Parathyroid adenoma (tissue), 2 donors: ENCODE data around the gene RBM12.

Source experiments
- H2AFZ ChIP-seq: fragments of 300-600 bp; sonication (generic); one replicate; pipeline ENCODE4 v1.7.0; 2017; ENCODE audit warnings: antibody characterized with exemption, mild to moderate bottlenecking
- H3K27ac ChIP-seq: fragments of 300-600 bp; sonication (generic); one replicate; pipeline ENCODE4 v1.7.0; 2017
- H3K27me3 ChIP-seq: fragments of 300-600 bp; sonication (generic); one replicate; pipeline ENCODE4 v1.7.0; 2017; ENCODE audit warnings: low read length; ENCODE audit not compliant: control insufficient read depth, insufficient read depth
- H3K36me3 ChIP-seq: fragments of 300-600 bp; sonication (generic); one replicate; pipeline ENCODE4 v1.7.0; 2017; ENCODE audit warnings: low read length; ENCODE audit not compliant: control insufficient read depth, insufficient read depth
- H3K4me1 ChIP-seq: fragments of 300-600 bp; sonication (generic); one replicate; pipeline ENCODE4 v1.7.0; 2017; ENCODE audit warnings: control low read depth
- H3K4me2 ChIP-seq: fragments of 300-600 bp; sonication (generic); one replicate; pipeline ENCODE4 v1.7.0; 2017; ENCODE audit warnings: low read length
- H3K4me3 ChIP-seq: fragments of 300-600 bp; sonication (generic); one replicate; pipeline ENCODE4 v1.7.0; 2017; ENCODE audit warnings: low read depth, low read length
- H3K79me2 ChIP-seq: fragments of 300-600 bp; sonication (generic); one replicate; pipeline ENCODE4 v1.7.0; 2017; ENCODE audit warnings: control low read depth
- H3K9ac ChIP-seq: fragments of 300-600 bp; sonication (generic); one replicate; pipeline ENCODE4 v1.7.0; 2017; ENCODE audit warnings: mild to moderate bottlenecking
- H3K9me3 ChIP-seq: fragments of 300-600 bp; sonication (generic); one replicate; pipeline ENCODE4 v1.7.0; 2017; ENCODE audit warnings: low read length; ENCODE audit not compliant: control insufficient read depth
- CTCF ChIP-seq: fragments of 300-600 bp; sonication (generic); IDR thresholded peaks from one replicate; pipeline ENCODE4 v1.7.0; 2017; ENCODE audit warnings: antibody characterized with exemption, mild to moderate bottlenecking
- donor health status: primary hyperparathyroidism.

The RBM12 gene

GRCh38 chr20:35704514-35705261 lies 40.0 kb upstream of the RBM12 start:
- Histone ChIP-seq H3K9ac (no peak overlapping the region), H2AFZ (no peak overlapping the region), H3K27me3 (no peaks in the 10 kb centered on the region), H3K79me2 (peaks cover 3% of the 10 kb centered on the region), H3K36me3 (no peaks in the 10 kb centered on the region), H3K4me2 (no peak overlapping the region), H3K4me3 (no peak overlapping the region), H3K4me1 (no peaks in the 10 kb centered on the region), H3K27ac (no peak overlapping the region), H3K9me3 (no peaks in the 10 kb centered on the region)
- no peak for TF ChIP-seq CTCF

GRCh38 chr20:35702824-35703695 lies 38.4 kb upstream of the RBM12 start:
- no peak overlapping the region for H3K9ac ChIP-seq
- H3K4me2 ChIP-seq = no peak overlapping the region
- H3K79me2 ChIP-seq = peaks cover 5% of the 10 kb centered on the region
- H3K36me3 ChIP-seq = no peaks in the 10 kb centered on the region
- H3K27ac ChIP-seq = no peak overlapping the region
- no peak for TF ChIP-seq CTCF
- H3K4me3 ChIP-seq = no peak overlapping the region
- H3K4me1 ChIP-seq = no peaks in the 10 kb centered on the region
- no peaks in the 10 kb centered on the region for H3K9me3 ChIP-seq
- H3K27me3 ChIP-seq = no peaks in the 10 kb centered on the region
- H2AFZ ChIP-seq = no peak overlapping the region

DNA sequence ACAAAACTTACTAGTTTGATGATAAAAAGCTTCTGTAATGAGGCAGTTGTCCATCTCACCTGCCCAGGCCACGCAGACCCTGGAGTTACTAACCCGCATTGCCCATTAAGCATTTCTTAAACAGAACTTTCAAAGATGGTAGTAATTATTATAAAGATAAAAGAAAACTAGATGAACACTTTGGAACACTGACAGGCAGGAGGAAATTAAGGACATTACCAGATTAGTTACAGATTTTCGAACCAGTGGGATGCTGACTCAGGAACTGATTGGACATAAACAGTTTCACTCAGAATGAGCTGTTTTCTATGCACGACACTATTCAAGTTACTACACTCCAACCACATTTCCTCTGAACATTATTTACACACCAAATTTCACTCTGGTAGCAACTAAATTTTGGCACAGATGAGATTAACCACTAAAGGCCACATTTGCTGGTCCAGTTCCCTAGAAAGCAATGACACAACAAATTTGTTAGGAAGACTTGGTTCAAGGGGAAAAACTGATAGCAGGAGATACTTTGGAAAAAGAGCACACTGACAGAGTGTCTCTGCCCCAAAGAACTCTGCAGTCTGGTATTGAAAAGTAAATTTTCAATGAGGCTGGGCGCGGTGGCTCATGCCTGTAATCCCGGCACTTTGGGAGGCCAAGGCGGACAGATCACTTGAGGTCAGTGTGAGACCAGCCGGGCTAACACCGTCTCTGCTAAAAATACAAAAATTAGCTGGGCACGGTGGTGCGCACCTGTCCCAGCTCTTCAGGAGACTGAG lies 37.5 kb upstream of the RBM12 start:
- Histone ChIP-seq H3K27ac (no peak overlapping the region), H3K4me3 (no peak overlapping the region), H3K4me2 (no peak overlapping the region), H3K9ac (no peak overlapping the region), H3K4me1 (no peaks in the 10 kb centered on the region), H3K79me2 (peaks cover 7% of the 10 kb centered on the region), H2AFZ (no peak overlapping the region), H3K27me3 (no peaks in the 10 kb centered on the region), H3K9me3 (no peaks in the 10 kb centered on the region), H3K36me3 (no peaks in the 10 kb centered on the region)
- no peak for TF ChIP-seq CTCF

- no peaks in the 10 kb centered on the region for H3K4me1 ChIP-seq
- H3K27me3 ChIP-seq = no peaks in the 10 kb centered on the region
- H3K79me2 ChIP-seq = peaks cover 5% of the 10 kb centered on the region
- TF ChIP-seq CTCF = no peak
- H3K9me3 ChIP-seq = no peaks in the 10 kb centered on the region
- H3K9ac ChIP-seq = no peak overlapping the region
- H3K4me2 ChIP-seq = peak overlapping the region; percentile 94
- H3K4me3 ChIP-seq = no peak overlapping the region
- H2AFZ ChIP-seq = no peak overlapping the region
- no peaks in the 10 kb centered on the region for H3K36me3 ChIP-seq
- H3K27ac ChIP-seq = no peak overlapping the region
Observed at GRCh38 chr20:35700625-35701148, 36.0 kb upstream of the RBM12 start.
